Inferior parietal cortex (tissue), 1 donor: ENCODE results near the gene KIAA1671.
A peak's percentile ranks its signal among the peaks of the same experiment; 100 is the strongest.
"Not testable (repeated sequence)": the region's sequence is repeated elsewhere in the genome, so short reads cannot be mapped to it uniquely, and the experiment has no call there.

Experiments used
- DNase-seq: peaks from one replicate; pipeline ENCODE4 v3.0.0-alpha.2; 2016; ENCODE audit errors: extremely low spot score

The KIAA1671 gene

DNA sequence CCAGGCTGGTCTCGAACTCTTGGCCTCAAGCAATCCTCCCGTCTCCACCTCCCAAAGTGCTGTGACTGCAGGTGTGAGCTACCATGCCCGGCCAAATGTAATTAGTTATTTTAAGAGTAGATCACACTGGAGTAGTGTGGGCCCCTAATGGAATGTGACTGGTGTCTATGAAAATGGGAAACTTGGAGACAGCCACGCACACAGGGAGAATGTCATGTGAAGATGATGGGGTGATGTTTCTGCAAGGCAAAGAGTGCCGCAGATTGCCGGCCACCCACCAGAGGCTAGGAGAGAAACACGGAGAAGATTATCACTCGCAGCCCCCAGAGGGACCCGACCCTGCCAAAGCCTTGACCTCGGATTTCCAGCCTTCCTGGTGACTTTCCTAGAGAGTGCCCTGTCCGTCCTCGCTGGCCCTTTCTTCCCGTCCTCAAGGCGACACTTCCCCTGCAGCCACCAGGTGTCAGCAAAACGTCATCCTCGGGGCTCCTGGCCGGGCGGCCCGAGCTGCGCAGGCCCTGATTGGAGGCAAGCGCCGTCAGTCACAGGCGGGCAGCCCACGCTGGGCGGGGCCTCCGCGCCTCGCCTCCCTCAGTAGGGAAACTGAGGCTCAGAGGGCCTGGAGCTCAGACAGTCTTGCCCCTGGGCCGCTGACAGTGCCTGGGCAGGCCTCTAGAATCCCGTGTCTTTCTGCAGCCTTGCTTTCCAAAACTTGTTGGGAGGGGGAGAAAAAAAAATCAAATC lies 283.2 kb downstream of the KIAA1671 start:
- peak; percentile 55 for DNase-seq

- no peak for DNase-seq
Observed at GRCh38 chr22:25236417-25236816, 283.9 kb downstream of the KIAA1671 start.

DNA sequence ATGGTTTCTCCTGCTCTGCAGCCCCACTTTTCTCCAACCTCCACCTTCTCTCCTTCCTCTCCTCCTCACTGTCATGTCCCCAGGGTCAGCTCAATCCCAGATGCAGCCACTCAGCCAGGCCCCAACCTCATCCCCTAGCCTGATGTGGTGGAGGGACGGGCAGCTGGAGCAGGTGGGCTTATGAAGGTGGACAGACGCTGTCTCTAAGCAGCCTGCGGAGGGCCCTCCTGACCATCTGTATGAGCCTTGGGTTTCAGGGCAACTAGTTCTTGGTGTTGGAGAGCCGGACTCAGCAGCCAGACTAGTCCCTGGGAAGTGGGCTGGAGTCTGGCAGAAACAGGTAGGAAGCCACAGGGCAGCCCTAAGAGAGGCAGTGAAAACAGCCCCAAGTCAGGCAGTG lies 285.0 kb downstream of the KIAA1671 start:
- no peak for DNase-seq

- not testable (repeated sequence) for DNase-seq
Observed at GRCh38 chr22:25238058-25238457, 285.5 kb downstream of the KIAA1671 start.
